Activated naive CD8-positive, alpha-beta T cell treated with anti-CD3 and anti-CD28 coated beads, Interleukin-2, amount 10 ng/mL, durations not matched to agents 7 days and 5 days (primary cell): ENCODE data around the gene RPS6KA2. TPM values are rescaled to one million over a fixed set of nuclear protein-coding genes. Genes with fewer than 3 reads are reported as not detected.
"Not testable (repeated sequence)": the region's sequence is repeated elsewhere in the genome, so short reads cannot be mapped to it uniquely, and the experiment has no call there.

ENCODE experiments used
- ATAC-seq: fragments of 150-1000 bp; cut with Tn5 transposase; one replicate; pipeline ENCODE4 v1.10.0; 2021; ENCODE audit warnings: low read depth, moderate library complexity
- POLR2A ChIA-PET: fragments of 350-600 bp; sonication (Branson Sonifier 250); formaldehyde crosslinking; loops from one replicate; lab custom pipeline; 2021; ENCODE audit warnings: antibody characterized with exemption; lab: Charles Lee
- DNase-seq: peaks from one replicate; pipeline ENCODE4 v3.0.0; 2021
- H3K27ac Mint-ChIP-seq: one replicate; pipeline ENCODE4 v1.8.0; 2022; ENCODE audit warnings: mild to moderate bottlenecking, mixed read lengths
- H3K27me3 Mint-ChIP-seq: one replicate; pipeline ENCODE4 v1.8.0; 2022; ENCODE audit warnings: mild to moderate bottlenecking, moderate library complexity, mixed read lengths
- H3K36me3 Mint-ChIP-seq: one replicate; pipeline ENCODE4 v1.8.0; 2021; ENCODE audit warnings: mild to moderate bottlenecking, mixed read lengths
- H3K4me1 Mint-ChIP-seq: one replicate; pipeline ENCODE4 v1.8.0; 2021; ENCODE audit warnings: mixed read lengths
- H3K4me3 Mint-ChIP-seq: one replicate; pipeline ENCODE4 v1.8.0; 2022; ENCODE audit warnings: mild to moderate bottlenecking, moderate library complexity, mixed read lengths
- H3K9me3 Mint-ChIP-seq: one replicate; pipeline ENCODE4 v1.8.0; 2021; ENCODE audit warnings: mixed read lengths
- total RNA-seq, 2 experiments: library from RNA; stranded (reverse); gene quantifications; one replicate each; pipeline ENCODE4 v1.2.3, GENCODE V29; 2021

The RPS6KA2 gene
- total RNA-seq, 2 experiments from 2014 or later = 3.8 to 5.7 TPM

DNA sequence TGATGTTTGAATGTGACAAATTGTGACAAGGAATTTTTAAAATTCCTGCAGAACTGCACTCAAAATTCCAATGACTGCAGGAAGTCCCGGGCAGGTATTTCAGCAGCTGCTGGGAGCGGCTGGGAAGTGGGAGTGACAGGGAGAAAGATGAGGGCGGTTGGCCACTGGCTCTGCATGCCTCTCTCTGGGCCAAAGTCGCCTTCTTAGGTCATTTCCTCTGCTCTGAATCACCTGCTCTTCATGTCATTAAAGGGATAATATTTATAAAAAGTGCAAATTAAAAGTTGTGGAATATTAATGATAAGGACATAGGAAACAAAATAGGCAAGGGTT is 84.5 kb downstream of the RPS6KA2 start:
- ATAC-seq = no peak
- POLR2A ChIA-PET = no interaction called here
- DNase-seq = no peak
- H3K9me3 Mint-ChIP-seq = no peaks in the 10 kb centered on the region
- no peak overlapping the region for H3K4me3 Mint-ChIP-seq
- H3K4me1 Mint-ChIP-seq = peaks cover 19% of the 10 kb centered on the region
- peaks cover 5% of the 10 kb centered on the region for H3K36me3 Mint-ChIP-seq
- no peaks in the 10 kb centered on the region for H3K27me3 Mint-ChIP-seq
- no peak overlapping the region for H3K27ac Mint-ChIP-seq

DNA sequence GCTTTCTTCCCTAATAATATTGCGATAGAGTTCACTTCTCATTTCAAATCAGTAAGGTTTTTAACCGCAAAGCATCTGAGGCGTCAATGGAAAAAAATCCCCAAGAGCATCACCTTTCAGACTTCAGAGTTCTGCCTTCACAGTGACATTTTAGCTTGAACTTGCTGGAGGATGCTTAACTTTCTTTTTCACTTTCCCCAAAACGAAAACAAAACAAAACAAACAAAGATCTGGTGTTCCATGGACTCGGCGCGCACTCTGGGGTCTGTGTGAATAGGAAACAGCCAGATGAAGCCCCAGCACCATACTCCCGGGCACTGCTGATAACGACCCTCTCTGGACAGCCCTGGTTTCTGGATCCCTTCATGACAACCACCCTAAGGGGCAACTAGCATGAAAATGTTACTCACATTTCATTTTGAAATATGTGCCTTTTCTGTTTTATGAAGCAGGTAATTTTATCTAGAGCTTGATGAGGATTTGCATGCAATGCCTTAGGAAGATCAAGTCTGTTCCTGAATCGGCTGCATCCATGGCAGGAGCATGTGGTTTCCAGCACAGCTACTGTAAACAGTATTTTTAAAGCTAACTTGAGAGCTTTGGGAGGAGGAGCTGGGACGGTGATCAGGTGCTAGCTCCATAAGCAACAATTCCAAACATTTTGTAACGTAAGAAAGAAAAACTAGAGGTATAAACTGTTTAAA is 85.0 kb downstream of the RPS6KA2 start:
- Mint-ChIP-seq H3K4me1 (peaks cover 19% of the 10 kb centered on the region), H3K27ac (peak overlapping the region; percentile 80), H3K27me3 (no peaks in the 10 kb centered on the region), H3K36me3 (peaks cover 5% of the 10 kb centered on the region), H3K4me3 (peak overlapping the region; percentile 58), H3K9me3 (no peaks in the 10 kb centered on the region)
- ATAC-seq = no peak
- POLR2A ChIA-PET = no interaction called here
- no peak for DNase-seq

DNA sequence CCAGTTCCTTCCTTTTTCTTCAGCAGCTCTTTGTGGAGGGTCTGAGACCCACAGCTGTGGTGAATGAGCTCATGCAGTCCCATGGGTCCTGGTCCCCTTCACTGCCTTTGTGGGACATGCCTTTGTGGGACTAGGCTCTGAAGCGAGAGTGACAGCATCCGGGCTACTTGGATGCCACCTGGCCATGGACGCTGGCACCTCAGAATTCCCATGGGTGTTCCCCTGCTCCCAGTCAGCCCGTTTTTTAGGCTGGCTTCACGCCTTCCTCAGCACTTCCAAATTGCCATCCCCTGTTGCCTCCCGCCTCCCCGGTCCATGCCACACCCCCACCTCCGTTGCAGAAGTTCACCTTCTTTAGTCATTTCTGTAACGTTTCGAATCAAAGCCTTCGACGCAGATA is 85.7 kb downstream of the RPS6KA2 start:
- no peaks in the 10 kb centered on the region for H3K9me3 Mint-ChIP-seq
- ATAC-seq (no peak), DNase-seq (no peak)
- H3K27me3 Mint-ChIP-seq = no peaks in the 10 kb centered on the region
- peaks cover 5% of the 10 kb centered on the region for H3K36me3 Mint-ChIP-seq
- H3K4me1 Mint-ChIP-seq = peaks cover 19% of the 10 kb centered on the region
- H3K27ac Mint-ChIP-seq = peak overlapping the region; percentile 80
- POLR2A ChIA-PET = no interaction called here
- peak overlapping the region; percentile 58 for H3K4me3 Mint-ChIP-seq

DNA sequence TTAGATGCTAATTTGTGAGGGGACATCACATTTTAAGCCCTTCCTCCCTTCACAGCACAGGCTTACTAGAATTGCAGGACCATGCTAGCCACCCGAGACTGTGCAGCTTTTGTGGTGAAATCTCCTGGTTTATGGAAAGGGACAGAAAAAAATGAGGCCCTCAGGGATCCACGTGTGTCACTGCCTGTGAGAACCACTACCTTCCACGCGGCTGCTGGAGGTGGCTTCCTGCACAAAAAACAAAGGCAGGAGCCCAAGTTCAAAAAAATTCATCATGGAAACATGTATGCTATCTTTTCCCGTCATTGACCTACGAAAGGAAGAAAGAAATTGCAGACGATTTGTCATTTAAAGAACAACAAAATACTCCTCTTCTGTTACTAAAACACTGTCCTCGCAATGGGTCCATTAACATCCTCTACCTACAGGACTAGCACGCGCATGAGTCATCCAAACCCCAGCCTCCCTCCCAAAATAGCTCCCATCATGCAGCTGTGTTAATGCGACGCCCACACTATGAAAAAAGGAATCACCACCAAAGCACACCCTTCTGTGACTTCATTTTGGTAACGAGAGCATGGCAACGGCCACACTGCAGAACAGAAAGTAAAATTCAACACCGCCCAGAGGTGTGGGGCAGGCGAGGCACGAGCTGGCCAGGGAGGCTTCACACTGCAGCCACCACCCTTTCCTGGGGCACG is 86.3 kb downstream of the RPS6KA2 start:
- Mint-ChIP-seq H3K9me3 (no peaks in the 10 kb centered on the region), H3K4me1 (peaks cover 19% of the 10 kb centered on the region), H3K27me3 (no peaks in the 10 kb centered on the region), H3K27ac (peak overlapping the region; percentile 80), H3K36me3 (peaks cover 5% of the 10 kb centered on the region), H3K4me3 (peak overlapping the region; percentile 58)
- DNase-seq (no peak), ATAC-seq (peak; percentile 73)
- POLR2A ChIA-PET = no interaction called here

DNA sequence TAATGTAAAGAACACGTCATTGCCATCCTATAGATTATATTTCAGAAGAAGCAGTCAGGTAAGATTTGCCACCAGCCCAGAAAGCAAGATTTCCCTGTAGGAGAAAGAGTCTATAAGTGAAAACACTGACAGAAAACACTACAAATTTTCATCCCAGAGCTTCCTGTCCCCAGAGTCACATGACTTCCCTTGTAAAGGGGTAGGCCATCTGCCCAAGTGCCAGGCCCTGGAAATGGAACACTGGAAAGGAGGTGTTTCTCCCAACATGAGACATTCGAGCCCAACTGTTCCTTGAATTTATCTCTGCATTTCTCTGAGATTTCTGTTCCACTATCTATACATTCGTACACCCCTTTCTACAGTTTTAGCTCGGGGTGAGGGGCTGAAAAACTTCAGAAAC is 87.5 kb downstream of the RPS6KA2 start:
- H3K27ac Mint-ChIP-seq = no peak overlapping the region
- H3K27me3 Mint-ChIP-seq = no peaks in the 10 kb centered on the region
- H3K36me3 Mint-ChIP-seq = peaks cover 5% of the 10 kb centered on the region
- no peaks in the 10 kb centered on the region for H3K9me3 Mint-ChIP-seq
- ATAC-seq (no peak), DNase-seq (no peak)
- POLR2A ChIA-PET = no interaction called here
- no peak overlapping the region for H3K4me3 Mint-ChIP-seq
- H3K4me1 Mint-ChIP-seq = peaks cover 19% of the 10 kb centered on the region

DNA sequence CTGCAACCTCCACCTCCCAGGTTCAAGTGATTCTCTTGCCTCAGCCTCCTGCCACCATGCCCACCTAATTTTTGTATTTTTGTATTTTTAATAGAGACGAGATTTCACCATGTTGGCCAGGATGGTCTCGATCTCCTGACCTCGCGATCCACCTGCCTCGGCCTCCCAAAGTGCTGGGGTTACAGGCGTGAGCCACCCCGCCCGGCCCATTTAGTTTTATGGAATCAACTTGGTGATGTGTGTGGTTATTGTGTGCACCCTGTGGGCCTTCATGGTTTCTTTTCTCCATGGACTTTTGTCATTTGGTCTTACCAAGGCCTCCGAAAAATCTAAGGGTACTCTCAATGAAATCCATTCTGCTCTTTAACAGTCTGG is 88.1 kb downstream of the RPS6KA2 start:
- H3K27ac Mint-ChIP-seq = not testable (repeated sequence)

DNA sequence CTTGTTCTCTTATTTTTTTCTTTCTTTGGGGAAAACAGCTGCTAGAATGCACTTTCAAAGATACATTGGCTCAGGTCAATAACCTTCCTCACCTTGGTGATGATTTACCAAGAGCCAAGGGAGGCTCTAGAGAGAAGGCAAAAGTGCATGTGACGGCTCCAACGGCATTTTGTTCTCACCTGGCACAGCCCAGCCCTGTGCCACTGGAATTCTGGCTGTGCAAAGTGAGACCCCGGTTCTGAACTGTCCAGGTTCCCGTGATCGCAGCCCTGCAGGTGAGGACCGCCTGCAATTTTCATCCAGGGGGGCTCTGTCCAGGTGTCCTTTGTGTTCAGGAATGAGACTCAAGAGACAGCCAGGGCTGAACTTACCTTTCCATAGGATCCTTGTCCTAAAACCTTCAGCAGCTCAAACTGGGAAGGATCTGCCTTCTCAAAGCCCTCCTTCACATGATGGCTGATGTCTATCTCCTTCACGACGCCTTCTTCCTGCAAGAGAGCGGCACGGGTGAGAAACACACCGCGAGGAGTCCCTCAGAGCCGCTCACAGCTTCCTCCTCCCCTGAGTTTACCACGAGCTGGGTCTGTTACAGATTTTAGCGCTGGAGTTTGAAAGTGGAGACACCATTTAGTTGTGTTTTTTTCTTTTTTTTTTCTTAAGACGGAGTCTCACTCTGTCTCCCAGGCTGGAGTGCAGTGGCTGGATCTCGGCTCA is 88.6 kb downstream of the RPS6KA2 start:
- H3K4me3 Mint-ChIP-seq = no peak overlapping the region
- H3K9me3 Mint-ChIP-seq = no peaks in the 10 kb centered on the region
- H3K27ac Mint-ChIP-seq = no peak overlapping the region
- DNase-seq (no peak), ATAC-seq (no peak)
- no peaks in the 10 kb centered on the region for H3K27me3 Mint-ChIP-seq
- peaks cover 19% of the 10 kb centered on the region for H3K4me1 Mint-ChIP-seq
- POLR2A ChIA-PET = no interaction called here
- H3K36me3 Mint-ChIP-seq = peaks cover 5% of the 10 kb centered on the region

More for the DNA sequence above, 88.1 kb downstream of the RPS6KA2 start:
- H3K9me3 Mint-ChIP-seq, POLR2A ChIA-PET, H3K27me3 Mint-ChIP-seq, DNase-seq, H3K36me3 Mint-ChIP-seq, H3K4me3 Mint-ChIP-seq, ATAC-seq: not testable (repeated sequence)
- peaks cover 19% of the 10 kb centered on the region for H3K4me1 Mint-ChIP-seq

DNA sequence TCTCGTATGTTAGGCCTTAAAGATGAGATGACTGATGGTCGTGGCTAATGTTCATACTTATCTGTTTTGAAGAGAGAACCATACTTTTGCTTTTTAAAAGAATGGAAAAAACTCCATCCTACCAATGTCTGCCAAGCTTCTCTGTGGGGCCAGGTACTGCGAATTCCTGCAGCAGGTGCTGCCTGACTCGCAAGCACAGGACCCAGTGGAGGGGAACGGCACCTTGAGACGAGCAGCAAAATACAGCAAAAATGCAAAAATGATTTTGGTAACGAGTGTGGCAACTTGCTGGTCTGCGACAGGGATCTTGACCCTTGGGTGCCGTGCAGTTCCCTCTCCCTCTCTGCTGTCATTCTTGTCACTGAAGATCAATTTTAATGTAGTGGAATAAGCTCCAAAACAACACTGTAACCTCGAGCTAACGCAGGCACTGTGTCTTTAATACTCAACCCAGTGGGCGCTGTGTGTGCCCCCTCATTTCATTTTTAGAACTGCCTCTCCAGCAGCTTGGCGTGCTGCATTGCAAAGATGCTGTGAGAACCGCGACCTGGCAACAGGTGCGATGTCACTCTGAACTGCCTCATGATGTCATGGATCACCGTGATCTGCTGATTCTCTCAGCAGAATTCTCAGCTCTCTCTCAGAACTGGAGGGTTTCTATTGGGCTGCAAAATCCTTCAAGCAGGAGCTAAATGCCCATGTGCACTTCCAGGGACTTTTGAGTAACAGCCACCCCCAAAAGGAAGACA is 92.2 kb downstream of the RPS6KA2 start:
- peaks cover 2% of the 10 kb centered on the region for H3K36me3 Mint-ChIP-seq
- no peaks in the 10 kb centered on the region for H3K27me3 Mint-ChIP-seq
- POLR2A ChIA-PET = no interaction called here

DNA sequence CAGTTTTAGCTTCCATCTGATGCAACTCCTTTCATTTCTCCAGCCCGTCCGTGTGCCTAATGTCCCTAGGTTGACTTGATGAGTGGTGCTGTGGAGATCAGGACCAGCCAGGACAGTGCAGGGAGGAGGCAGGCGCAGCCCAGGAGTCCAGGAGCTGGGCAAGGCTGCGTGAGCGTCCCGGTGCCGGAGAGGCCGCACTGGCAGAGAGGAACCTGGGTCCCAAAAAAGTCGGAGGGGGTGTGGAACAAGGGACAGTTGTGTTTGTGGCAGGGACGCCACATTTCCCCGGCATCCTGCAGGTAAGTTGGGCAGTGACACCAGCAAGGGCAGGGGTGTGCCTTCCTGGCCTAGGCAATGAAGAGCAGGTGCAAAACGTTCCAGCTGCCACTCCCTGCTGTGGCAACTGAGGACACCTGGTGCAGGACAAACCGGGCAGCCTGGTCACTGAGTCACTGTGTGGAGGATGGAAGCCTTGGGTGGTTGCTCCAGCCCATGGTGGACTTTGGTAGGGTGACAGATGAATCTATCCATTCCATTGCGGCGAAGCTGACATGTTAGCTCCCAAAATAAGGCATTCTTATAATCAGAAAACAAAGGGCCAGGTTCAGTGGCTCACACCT is 93.7 kb downstream of the RPS6KA2 start:
- Mint-ChIP-seq H3K4me1 (no peaks in the 10 kb centered on the region), H3K27ac (no peak overlapping the region), H3K4me3 (no peak overlapping the region), H3K27me3 (no peaks in the 10 kb centered on the region), H3K9me3 (no peaks in the 10 kb centered on the region), H3K36me3 (no peaks in the 10 kb centered on the region)
- DNase-seq = no peak
- no peak for ATAC-seq
- POLR2A ChIA-PET = interaction anchor here (1.1 kb wide), 1 partner anchor 45 kb away, joined by 7 read pairs; no protein-coding TSS in a partner anchor

More for the DNA sequence above, 92.2 kb downstream of the RPS6KA2 start:
- no peak for DNase-seq
- Mint-ChIP-seq H3K27ac (no peak overlapping the region), H3K4me1 (peaks cover 4% of the 10 kb centered on the region), H3K9me3 (no peaks in the 10 kb centered on the region), H3K4me3 (no peak overlapping the region)
- ATAC-seq = no peak

DNA sequence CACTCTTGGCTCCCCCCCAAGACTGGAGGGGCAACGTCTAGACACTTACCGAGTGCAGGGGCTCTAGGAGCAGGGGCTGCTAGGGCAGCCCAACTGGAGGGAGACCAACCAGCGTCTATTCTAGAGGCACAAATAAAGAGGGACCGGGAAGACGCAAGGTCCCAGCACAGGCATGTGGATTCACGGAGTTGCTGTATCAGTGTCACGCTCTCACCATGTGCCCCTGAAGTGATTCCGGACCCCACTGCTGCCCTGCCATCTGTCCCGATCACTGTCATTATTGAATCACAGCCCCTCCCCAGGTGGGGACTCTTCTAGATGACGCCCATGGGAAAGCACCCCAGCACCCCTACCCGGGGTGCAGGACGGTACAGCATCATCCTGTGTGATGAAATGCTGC is 94.7 kb downstream of the RPS6KA2 start:
- Mint-ChIP-seq H3K4me1 (no peaks in the 10 kb centered on the region), H3K4me3 (no peak overlapping the region), H3K27me3 (no peaks in the 10 kb centered on the region), H3K27ac (no peak overlapping the region), H3K36me3 (no peaks in the 10 kb centered on the region), H3K9me3 (no peaks in the 10 kb centered on the region)
- POLR2A ChIA-PET = no interaction called here
- ATAC-seq (no peak), DNase-seq (no peak)

DNA sequence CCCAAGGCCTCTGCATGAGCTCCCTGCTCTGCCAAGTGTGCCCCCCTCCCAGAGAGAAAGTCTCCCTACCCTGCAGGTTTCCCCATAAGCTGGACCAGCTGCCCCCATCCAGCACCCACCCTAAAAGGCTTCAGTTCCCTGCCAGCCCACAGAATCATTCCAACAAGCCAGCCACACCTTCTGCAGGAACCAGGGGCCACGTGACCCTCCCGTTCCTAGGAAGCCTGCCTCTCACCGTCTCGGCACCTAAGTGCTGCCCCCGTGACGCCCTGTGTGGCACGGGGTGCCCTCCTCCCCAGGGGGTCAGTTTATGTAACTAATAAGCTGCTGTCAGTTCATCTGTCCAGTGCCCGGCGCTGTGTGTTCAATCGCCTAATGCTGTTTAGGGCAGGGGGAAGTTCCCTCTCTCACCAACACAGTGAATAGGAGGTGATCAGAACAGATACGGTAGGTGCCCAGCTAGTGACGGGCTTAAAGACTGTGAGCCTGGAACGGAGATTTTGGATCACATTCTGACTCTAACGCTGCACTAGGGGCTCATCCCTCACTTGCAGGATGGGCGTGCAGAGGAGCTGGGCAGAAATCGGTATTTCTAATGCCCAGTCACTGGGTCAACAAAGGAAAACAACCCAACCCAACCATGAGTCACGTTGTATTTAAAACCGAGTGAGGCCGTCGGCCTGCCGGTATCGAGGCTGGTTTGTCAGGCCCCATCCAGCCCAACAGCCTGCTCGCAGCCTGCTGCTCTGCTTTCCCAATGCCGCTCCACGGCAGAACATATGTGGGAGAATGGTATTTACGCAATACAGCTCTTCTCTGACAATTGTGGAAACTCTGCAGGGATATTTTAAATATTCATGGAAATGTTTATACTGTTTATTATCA is 96.6 kb downstream of the RPS6KA2 start:
- Mint-ChIP-seq H3K27ac (no peak overlapping the region), H3K36me3 (no peaks in the 10 kb centered on the region), H3K4me1 (no peaks in the 10 kb centered on the region), H3K27me3 (no peaks in the 10 kb centered on the region), H3K9me3 (no peaks in the 10 kb centered on the region), H3K4me3 (no peak overlapping the region)
- POLR2A ChIA-PET = no interaction called here
- no peak for ATAC-seq
- no peak for DNase-seq

DNA sequence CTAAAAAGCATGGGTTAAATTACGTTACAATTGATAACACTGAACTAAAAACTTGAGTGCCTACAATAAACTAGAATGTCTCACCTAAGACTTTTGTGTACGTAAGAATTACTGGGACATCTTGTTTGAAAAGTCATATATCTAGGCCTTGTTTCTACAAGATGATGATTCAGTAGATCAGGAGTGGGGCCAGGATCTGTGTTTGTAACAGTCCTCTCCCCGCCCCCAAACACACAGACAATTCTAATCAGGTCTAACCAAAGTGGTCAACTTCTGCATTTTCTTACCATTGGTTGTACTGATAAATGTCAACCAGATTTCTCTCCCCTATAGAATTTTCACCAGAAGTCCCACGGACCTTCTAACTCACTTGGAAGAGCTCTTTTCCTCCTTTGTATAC is 97.5 kb downstream of the RPS6KA2 start:
- DNase-seq = no peak

More for the DNA sequence above, 97.5 kb downstream of the RPS6KA2 start:
- no peak overlapping the region for H3K4me3 Mint-ChIP-seq
- no peaks in the 10 kb centered on the region for H3K4me1 Mint-ChIP-seq
- no peak overlapping the region for H3K27ac Mint-ChIP-seq
- H3K36me3 Mint-ChIP-seq = no peaks in the 10 kb centered on the region
- no peak for ATAC-seq
- no peaks in the 10 kb centered on the region for H3K27me3 Mint-ChIP-seq
- no peaks in the 10 kb centered on the region for H3K9me3 Mint-ChIP-seq
- POLR2A ChIA-PET = no interaction called here
